Measurements from ENCODE around the gene ZNF560. TPM values are rescaled to one million over a fixed set of nuclear protein-coding genes. Genes with fewer than 3 reads are reported as not detected.
A peak's percentile ranks its signal among the peaks of the same experiment; 100 is the strongest.

ZNF560 gene
- total and polyA plus RNA-seq, 2 of the 13 experiments (the other 11 are each of a cell fraction or from before 2014, with no cell fraction given) = not detected

- TF ChIP-seq ZBTB40 (IDR thresholded peaks at IDR 0.05) (no peak), ZBTB40 (CRISPR knock-in tag; IDR thresholded peaks at IDR 0.05) (peak; percentile 31; the same call in 1 of the 2 replicates), BCL6 (CRISPR knock-in tag; IDR thresholded peaks at IDR 0.05) (0 out of 2 replicates have a peak, but pooled peaks have one; percentile 19), ZSCAN20 (CRISPR knock-in tag; IDR thresholded peaks at IDR 0.05; ENCODE audit: borderline replicate concordance) (peak; percentile 79; the same call in 1 of the 2 replicates), NFYB (CRISPR knock-in tag; IDR thresholded peaks at IDR 0.05) (no peak; the same call in 1 of the 2 replicates), ZNF331 (CRISPR knock-in tag; IDR thresholded peaks at IDR 0.05) (peak; percentile 71), ZNF574 (CRISPR knock-in tag; IDR thresholded peaks at IDR 0.05) (peak; percentile 85), ZNF709 (CRISPR knock-in tag; IDR thresholded peaks at IDR 0.05) (no peak), ZGPAT (CRISPR knock-in tag; IDR thresholded peaks at IDR 0.05) (peak; percentile 63; the same call in 1 of the 2 replicates), KLF16 (CRISPR knock-in tag; IDR thresholded peaks at IDR 0.05) (peak; percentile 8 to 75; a peak in 2 of 4 replicates), SP4 (CRISPR knock-in tag; IDR thresholded peaks at IDR 0.05) (peak; percentile 48; the same call in 1 of the 2 replicates), ZNF225 (CRISPR knock-in tag; IDR thresholded peaks at IDR 0.05) (peak; percentile 83), SP140L (CRISPR knock-in tag; IDR thresholded peaks at IDR 0.05; ENCODE audit: borderline replicate concordance) (no peak)
Measured at GRCh38 chr19:9538183-9539058, 40.0 kb upstream of the ZNF560 start, which contains the start of gene ZNF426 (continued).
